Left ventricle myocardium superior (tissue), 1 donor: ENCODE results near the gene PEX26. TPM values are rescaled to one million over a fixed set of nuclear protein-coding genes. Genes with fewer than 3 reads are reported as not detected.
"Not testable (repeated sequence)": the region's sequence is repeated elsewhere in the genome, so short reads cannot be mapped to it uniquely, and the experiment has no call there.

Experiments
- ATAC-seq: fragments of 200-7000 bp; cut with Tn5 transposase; one replicate; pipeline ENCODE4 v1.9.1; 2020; ENCODE audit warnings: mild to moderate bottlenecking, moderate library complexity
- DNase-seq: peaks from one replicate; pipeline ENCODE4 v3.0.0-alpha.2; 2020
- intact Hi-C: fragments of 100-400 bp; cut with micrococcal nuclease; formaldehyde crosslinking; loops from one replicate; pipeline ENCODE4 v1.11.0; 2022
- total RNA-seq: library from RNA; stranded (reverse); fragmentation: NEBNext Ultra II Directional; extraction: Animal tissue kit (Norgen Biotek cat#: 25700); gene quantifications from one replicate; pipeline ENCODE4 v1.2.1, GENCODE V29; 2021
- donor health status: DM: no; HTN: yes; CAD: no; lungs with severe emphysema.

Gene PEX26
- total RNA-seq, 1 donor from 2014 or later: 20.6 TPM

DNA sequence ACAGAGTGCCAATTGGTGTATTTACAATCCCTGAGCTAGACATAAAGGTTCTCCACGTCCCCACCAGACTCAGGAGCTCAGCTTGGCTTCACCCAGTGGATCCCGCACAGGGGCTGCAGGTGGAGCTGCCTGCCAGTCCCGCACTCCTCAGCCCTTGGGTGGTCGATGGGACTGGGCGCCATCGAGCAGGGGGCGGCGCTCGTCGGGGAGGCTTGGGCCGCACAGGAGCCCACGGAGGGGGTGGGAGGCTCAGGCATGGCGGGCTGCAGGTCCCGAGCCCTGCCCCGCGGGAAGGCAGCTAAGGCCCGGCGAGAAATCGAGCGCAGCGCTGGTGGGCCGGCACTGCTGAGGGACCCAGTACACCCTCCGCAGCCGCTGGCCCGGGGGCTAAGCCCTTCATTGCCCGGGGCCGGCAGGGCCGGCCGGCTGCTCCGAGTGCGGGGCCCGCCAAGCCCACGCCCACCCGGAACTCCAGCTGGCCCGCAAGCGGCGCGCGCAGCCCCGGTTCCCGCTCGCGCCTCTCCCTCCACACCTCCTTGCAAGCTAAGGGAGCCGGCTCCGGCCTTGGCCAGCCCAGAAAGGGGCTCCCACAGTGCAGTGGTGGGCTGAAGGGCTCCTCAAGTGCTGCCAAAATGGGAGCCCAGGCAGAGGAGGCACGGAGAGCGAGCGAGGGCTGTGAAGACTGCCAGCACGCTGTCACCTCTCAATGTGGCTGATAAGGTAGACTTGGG, 24.4 kb upstream of the PEX26 start:
- DNase-seq, intact Hi-C loops, ATAC-seq: not testable (repeated sequence)

DNA sequence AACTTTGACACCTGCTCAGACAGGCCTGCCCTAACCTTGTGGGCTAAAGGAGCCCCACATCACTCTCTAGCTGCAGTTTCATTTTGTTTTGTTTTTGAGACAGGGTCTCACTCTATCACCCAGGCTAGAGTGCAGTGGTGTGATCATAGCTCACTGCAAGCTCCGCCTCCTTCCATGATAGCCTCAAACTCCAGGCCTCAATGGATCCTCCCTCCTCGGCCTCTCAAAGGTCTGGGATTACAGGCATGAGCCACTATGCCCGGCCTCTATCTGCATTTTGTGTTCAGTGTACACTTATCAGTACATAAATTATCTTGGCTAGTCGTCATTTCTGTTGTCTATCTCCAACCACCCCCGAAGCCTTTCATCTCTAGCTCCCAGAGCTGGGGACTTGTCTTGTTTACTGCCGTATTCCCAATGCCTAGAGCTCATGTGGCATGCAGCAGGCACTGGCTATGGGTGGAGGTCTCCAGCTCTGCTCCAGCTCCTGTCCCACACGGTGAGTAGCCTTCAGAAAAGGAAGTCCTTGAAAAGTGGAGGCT, 22.1 kb upstream of the PEX26 start:
- DNase-seq (no peak), ATAC-seq (no peak)
- intact Hi-C loops: no loop called here

DNA sequence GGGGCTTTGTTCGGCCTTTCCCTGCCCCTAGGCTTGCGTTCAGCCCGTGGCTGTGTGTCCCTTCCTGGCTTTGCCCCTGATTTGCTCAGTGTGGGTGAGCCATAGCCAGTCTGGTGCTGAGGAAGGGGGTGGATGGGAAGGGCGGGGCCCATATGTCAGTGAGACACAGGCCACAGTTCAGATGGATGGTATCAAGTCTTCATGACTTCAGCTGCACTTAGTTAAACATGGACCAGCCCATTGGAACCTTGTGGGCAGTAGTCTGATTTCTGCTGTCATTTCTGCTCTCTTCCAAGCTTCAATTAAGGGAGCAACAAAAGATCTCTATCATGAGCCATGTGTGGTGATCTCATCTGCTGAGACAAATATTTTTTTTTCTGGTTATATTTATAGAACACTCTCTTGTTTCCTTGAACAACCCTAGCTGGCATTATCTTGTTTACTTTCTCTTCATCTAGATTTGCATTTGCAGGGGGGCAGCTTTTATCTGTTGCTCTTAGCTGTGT, 21.6 kb upstream of the PEX26 start:
- no peak for DNase-seq
- ATAC-seq: peak; percentile 47
- intact Hi-C loops: no loop called here

DNA sequence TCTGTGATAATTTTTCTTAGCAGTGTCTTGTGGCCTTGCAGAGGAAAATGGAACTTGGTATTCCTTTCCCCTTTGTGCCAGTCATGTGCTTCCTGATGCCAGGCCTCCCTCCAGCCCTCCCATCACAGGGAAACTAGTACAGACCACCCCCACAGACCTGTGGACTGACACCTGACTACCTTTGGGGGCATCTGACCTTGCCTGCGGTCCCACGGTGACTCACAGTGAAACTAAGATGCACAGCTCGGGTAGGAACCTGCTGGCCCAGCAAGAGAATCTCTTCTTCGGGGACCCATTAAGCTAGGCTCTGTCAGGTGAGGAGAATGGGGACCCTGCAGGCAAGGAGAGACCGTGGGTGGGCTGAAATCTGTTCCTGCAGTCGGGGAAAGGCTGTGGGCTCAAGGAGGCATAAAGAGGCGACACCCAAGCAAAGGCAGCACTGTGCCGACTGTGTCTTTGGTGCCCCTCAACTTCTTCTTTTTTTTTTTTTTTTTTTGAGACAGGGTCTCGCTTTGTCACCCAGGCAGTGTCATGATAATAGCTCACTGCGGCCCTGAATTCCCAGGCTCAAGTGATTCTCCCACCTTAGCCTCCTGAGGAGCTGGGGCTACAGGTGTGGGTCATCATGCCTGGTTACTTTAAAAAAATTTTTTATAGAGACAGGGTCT, 20.8 kb upstream of the PEX26 start:
- ATAC-seq (no peak), DNase-seq (no peak)
- intact Hi-C loops: no loop called here

DNA sequence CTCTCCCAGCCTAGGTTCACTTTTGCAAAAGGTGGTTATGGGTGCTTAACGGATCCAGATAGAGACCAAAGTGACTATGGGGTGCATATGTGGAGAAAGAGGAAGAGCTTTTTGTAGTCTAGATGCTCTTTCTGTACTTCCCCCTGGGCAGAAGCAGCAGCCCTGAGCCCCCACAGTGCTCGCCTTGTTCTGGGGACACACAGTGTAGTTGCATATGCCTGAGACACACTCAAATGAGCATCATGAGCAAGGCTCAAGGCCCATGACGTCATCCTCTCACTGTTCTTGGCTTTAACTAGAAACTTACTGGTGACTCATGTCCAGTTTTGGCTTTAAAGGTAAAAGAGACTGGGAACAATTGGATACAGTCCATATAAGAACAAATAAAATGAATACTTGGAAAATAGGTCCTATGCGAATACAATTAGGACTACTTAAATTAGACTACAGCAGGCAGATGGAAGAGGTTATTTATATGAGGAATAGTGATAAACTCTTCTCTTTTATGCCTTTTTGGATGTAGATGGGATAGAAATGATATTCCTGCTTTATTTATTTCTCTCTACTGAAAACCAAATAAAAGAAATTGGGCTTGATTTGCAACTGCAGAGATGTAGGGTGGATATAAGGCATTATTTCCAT, 20.1 kb upstream of the PEX26 start:
- intact Hi-C loops: no loop called here
- DNase-seq (peak; percentile 48), ATAC-seq (peak; percentile 81)

DNA sequence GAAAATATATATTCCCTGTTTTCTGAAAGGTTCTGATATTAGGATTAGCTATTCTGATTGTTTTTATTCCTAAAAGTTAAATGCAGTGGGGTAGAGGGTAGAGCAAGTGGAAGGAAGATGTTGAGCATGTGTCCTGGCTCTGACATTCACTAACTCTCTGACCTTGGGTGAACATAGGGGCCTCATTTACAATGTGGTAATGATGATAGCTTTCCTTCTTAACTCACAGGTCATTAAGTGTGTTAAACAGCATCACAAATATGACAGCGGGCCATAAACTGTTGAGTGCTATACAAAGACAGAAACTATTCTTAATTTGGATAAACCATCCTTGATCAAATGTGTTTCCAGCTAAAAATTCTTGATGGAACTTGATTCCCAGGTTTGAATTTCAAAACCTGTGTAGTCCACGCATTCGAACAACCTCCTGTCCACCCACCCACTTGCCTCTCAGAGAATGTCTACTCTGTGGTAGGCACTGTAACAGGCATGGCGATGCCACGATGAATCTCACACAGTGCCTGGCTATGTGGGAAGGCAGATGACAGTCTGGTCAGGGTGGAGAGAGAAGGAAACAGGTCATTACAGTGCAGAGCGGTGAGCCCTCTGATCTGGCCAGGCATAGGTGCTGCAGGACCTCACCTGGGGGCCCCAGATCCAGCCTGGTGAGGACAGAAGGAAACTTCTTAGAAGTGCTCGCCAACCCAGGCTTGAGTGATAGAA, 19.3 kb upstream of the PEX26 start:
- ATAC-seq (no peak), DNase-seq (no peak)
- intact Hi-C loops: no loop called here

DNA sequence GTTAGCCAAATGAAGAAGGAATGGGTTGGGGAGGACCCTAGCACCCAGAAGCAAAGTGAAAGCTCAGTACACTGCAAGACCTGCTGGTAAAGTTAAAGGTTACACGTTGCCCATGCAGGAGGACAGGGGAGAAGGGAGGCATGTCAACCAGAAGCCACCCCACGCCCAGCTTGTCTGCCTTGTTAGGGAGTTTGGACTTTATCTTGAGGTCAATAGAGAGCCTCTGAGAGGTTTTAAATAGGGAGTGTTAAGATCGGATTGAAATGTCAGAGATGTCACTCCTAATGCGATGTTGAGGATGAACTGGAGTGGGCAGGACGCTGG, 18.7 kb upstream of the PEX26 start:
- DNase-seq (no peak), ATAC-seq (no peak)
- intact Hi-C loops: no loop called here

DNA sequence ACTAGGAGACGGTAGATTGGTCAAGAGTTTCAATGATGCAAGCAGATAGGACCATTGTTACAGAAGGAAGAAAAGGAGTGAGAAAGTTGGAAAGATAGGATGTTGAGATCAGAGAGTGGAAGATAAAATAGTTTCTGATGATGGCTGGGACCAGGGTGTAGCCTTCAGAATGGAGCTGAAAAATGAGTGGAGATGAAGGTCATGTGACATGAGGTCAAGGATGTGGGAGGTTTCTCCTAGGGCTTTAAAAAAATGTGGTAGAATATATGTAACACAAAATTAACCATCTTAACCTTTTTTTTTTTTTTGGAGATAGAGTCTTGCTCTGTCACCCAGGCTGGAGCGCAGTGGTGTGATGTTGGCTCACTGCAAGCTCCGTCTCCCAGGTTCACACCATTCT, 18.3 kb upstream of the PEX26 start:
- intact Hi-C loops: no loop called here

DNA sequence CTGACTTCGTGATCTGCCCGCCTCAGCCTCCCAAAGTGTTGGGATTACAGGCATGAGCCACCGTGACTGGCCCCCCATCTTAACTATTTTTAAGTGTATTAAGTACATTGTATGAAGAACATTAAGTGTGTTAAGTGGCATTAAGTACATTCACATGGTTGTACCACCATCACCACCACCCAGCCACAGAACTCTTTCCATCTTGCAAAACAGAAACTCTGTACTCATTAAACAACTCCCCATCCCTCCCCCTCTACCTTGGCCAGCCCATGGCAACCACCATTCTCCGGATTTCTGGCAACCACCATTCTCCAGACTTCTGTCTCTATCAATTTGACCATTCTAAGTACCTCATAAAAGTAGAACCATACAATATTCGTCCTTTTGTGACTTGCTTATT, 17.8 kb upstream of the PEX26 start:
- intact Hi-C loops: no loop called here
- no peak for ATAC-seq
- DNase-seq: no peak

More for the DNA sequence above, 18.3 kb upstream of the PEX26 start:
- ATAC-seq (no peak), DNase-seq (no peak)

DNA sequence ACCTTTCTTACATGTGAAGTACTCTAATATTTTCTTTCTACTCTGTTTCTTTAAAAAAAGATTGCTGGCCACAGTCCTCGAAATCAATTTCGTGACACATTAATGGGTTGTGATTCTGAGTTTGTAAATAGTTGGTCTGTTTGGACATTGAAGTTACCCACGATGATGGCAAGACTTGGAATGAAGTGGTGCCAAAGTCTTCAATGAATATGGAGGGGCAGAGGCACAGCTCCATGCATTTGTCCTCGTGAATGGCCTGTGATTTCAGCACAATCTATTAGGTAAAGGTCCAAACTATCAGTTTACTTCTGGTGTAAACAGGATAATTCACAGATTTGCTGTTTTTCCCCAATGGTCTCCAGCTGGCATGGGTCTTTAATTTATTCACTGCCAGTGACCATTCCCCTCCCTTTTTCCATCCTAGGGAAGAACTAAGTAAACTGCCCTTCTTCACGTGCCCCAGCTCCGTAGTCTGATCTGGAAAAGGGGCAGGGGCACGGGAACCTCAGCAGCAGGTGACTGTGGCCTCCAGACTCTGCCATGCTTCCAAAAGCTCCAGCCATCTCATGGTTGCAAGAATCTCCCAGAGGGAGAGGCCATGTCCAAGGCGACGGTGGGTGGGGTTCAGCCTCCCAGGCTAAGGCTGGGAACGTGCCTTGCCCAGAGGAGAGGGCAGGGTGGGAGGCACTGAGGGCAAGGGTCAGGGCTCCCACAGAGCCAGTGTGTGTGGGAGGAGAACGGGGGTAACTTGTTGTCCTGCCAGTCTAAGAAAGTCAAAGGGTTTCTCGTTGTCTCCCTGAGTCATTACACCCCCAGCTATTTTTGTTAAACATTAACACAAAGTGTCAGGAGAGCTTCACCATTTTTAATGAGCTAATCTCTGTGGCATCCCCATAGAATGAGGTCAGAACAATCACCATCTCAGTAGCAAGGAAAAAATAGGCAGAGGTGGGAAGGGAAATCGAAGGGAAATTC, 16.9 kb upstream of the PEX26 start:
- DNase-seq (no peak), ATAC-seq (no peak)
- intact Hi-C loops: no loop called here

DNA sequence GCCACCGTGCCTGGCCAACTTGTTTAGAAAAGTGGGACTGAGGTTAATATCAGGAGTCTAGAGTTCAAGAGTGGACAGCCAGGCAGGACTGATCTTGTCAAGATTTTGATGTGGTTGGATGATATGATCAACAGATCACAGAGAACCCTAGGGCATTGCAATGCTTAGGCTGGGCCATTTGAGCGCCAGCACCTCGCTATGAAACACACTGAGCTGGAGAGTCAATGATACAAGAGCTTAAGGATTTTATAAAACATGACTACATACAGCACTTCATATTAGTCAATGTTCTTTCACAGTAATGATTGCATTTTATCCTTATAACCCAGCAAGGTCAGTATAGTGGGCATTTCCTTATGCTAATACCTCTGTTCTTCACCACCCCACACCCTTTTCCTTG, 15.4 kb upstream of the PEX26 start:
- intact Hi-C loops: no loop called here
- DNase-seq (no peak), ATAC-seq (no peak)

DNA sequence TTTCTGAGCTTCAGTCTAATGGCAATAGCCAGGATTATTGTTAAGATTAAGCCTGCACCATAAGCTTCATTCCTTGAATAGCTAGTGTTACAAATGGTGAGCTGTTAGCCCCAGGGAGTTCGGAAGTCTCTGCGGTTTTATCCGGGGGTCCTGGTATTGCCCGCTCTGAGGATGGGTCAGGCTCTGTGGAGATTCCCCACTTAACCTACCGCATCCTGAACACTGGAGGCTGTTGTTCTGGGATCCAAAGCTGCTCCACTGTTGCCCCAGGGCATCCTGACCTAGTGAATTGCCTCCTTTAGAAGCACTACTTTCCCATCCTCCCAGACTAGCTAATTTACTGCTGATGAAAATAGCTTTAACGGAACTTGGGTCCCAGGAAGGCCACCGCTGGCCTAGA, 14.5 kb upstream of the PEX26 start:
- ATAC-seq: no peak
- intact Hi-C loops: no loop called here
- DNase-seq: no peak

DNA sequence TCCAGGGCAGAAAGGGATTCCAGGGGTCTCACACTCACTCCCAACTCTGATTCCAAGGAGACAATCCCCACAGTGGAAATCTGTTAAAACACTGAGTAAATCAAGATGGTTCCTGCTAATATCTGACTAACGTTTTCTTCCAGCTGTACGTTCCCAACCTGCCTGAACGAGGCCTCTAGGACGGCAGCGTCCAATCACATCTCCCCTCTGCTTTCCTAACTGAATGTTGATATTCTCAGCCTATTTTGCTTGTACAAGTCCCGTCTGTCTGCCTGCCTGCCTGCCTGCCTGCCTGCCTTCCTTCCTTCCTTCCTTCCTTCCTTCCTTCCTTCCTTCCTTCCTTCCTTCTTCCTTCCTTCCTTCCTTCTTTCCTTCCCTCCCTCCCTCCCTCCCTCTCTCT, 14.1 kb upstream of the PEX26 start:
- ATAC-seq, DNase-seq, intact Hi-C loops: not testable (repeated sequence)

DNA sequence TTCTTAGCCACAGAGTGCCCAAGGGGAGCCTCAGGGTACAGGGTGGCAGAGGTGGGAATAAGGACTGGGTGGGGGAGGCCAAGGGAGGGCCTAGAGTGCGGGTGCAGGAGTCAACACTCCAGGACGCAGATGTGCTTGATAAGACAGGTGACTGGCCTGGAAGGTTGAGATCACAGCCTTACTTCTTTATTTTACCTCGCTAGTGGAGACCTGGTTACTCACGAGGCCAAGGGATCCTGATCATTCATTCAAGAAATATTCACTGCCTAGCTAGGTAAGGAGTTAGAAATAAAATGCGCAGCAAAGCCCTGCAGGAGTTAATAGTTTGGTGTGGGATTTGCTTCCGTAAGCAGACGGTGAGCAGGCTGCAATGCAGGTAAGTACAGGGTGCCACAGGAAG, 13.2 kb upstream of the PEX26 start:
- no peak for DNase-seq
- intact Hi-C loops: no loop called here

DNA sequence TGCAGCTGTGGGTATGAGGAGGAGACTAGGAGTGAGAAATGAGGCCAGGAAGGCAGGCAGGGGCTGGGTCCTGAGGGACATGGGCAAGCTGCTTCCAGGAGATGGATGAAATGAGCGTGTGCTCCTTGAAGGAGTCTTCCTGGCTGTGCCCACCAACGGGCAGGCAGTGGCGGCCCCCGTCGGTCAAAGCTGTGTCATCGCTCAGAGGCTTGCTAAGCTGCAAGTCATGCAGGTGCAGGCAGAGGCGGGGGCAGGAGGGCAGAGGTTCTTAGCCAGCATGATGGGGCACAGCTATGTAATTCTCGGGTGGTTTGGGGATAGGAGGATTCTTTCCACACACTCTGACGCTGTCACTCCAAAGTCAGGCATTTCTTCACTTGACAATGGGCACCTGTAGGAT, 12.5 kb upstream of the PEX26 start:
- intact Hi-C loops: no loop called here
- ATAC-seq (no peak), DNase-seq (no peak)

More for the DNA sequence above, 13.2 kb upstream of the PEX26 start:
- no peak for ATAC-seq

DNA sequence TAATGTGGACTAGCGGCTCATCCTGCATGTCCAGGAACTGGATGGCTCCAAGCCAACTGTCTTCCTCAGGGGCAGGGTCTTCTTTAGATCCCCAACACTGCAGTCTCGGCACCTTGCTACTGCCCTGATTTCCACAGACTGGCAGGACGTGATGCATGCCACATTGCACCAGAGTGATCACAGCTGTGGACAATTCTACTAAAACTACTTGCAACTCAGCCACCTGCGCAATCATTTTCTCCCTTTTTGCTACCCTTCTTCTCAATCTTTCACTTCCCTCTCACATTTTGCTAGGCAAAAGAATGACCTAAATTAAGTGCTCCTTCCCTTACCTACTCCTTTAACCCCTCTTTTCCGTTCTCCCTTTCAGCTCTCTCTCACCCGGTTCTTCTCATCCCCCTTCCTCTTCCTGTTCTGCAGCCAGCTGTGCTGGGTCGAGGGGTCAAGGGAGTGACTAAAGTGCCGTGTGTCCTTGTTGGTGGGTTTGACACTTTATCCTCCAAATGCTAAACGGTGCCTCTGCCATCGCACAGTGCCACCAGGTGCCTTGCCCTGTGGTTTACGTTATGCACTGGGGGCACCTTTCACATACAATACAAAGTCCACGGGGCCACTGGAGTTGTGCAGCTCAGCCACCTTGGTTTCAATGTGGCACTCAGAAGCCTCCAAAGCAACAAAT, 11.5 kb upstream of the PEX26 start:
- no peak for ATAC-seq
- intact Hi-C loops: no loop called here
- DNase-seq: no peak

DNA sequence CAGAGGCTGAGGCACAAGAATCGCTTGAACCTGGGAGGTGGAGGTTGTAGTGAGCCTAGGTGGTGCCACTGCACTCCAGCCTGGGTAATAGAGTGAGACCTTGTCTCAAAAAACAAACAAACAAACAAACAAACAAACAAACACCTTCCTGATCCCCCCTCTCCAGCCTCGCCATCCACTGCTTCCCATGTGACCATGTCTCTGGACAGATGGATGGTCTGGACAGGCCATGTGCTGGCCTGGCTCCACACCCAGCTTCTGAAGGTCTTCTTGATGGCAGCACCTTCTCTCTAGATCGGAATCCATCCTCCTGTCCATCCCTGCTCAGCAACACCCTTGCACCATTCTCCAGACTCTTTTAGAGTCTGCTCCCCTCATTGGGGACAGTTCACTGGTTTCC, 10.7 kb upstream of the PEX26 start:
- intact Hi-C loops: no loop called here
- DNase-seq (no peak), ATAC-seq (no peak)
